HepG2 (cell line): ENCODE measurements around the gene AKAP8. TPM values are rescaled to one million over a fixed set of nuclear protein-coding genes. Genes with fewer than 3 reads are reported as not detected.
A peak's percentile ranks its signal among the peaks of the same experiment; 100 is the strongest.

Experiments
- ATAC-seq: fragments of 200-7000 bp; cut with Tn5 transposase; 3 replicates; pipeline ENCODE4 v1.9.1; 2020; ENCODE audit warnings: mild to moderate bottlenecking, moderate library complexity
- BruUV-seq: library from RNA; stranded (reverse); fragments of 400-500 nt; replicated peaks from 2 replicates; lab custom pipeline; 2021; lab: Mats Ljungman, UMichigan
- CTCF ChIA-PET: fragments of 300-600 bp; formaldehyde crosslinking; extraction: SDS; loops from one replicate; lab custom pipeline; 2021; ENCODE audit warnings: low total read pairs, inconsistent platforms, low intra/inter-chr PET ratio; lab: Yijun Ruan, JAX
- POLR2A ChIA-PET: fragments of 350-600 bp; sonication (Branson Sonifier 250); formaldehyde crosslinking; loops from one replicate; lab custom pipeline; 2020; ENCODE audit warnings: antibody characterized with exemption, inconsistent platforms; lab: Yijun Ruan, JAX
- DNase-seq: peaks from one replicate; pipeline ENCODE4 v3.0.0-alpha.2; 2015; ENCODE audit warnings: low spot score
- FAIRE-seq: peaks from 3 replicates; lab custom pipeline; 2011; peaks lifted over from hg19 to GRCh38; lab: Jason Lieb, UNC
- H2AFZ ChIP-seq: one replicate; pipeline ENCODE4 v1.6.1; 2011; ENCODE audit warnings: low read length, inconsistent platforms
- H3K27ac ChIP-seq: fragments of 300-600 bp; 3 replicates; pipeline ENCODE4 v1.8.0; 2011; ENCODE audit warnings: mixed run types, mild to moderate bottlenecking, mixed read lengths, low read length, inconsistent platforms; ENCODE audit not compliant: insufficient read depth; ENCODE audit errors: extremely low read length
- H3K27me3 ChIP-seq, 2 experiments: fragments of 200-600 bp in 1 of 2; 2 replicates in 1 of 2; 3 replicates in 1 of 2; pipeline versions ENCODE4 v1.6.0 to v1.8.0; 2011; ENCODE audit warnings: low read length in 2 of 2, mild to moderate bottlenecking in 2 of 2, moderate library complexity in 2 of 2, inconsistent platforms in 1 of 2; ENCODE audit not compliant: insufficient read depth in 2 of 2, control insufficient read depth in 1 of 2
- H3K36me3 ChIP-seq, 2 experiments: fragments of 200-600 bp in 1 of 2; replicated peaks in 1 of 2; 2 replicates in 1 of 2; 3 replicates in 1 of 2; pipeline versions ENCODE4 v1.5.1 to v1.8.0; 2011; ENCODE audit warnings: low read length in 2 of 2, inconsistent platforms in 1 of 2; ENCODE audit not compliant: insufficient read depth in 2 of 2, control insufficient read depth in 1 of 2
- H3K4me1 ChIP-seq: 2 replicates; pipeline ENCODE4 v1.5.1; 2012; ENCODE audit warnings: low read length, inconsistent platforms; ENCODE audit not compliant: insufficient read depth
- H3K4me2 ChIP-seq: 2 replicates; pipeline ENCODE4 v1.6.0; 2011; ENCODE audit warnings: low read depth, low read length, inconsistent platforms
- H3K4me3 ChIP-seq, 3 experiments: fragments of 200-600 bp in 1 of 3; sonication (generic), shearing (Covaris generic) in 1 of 3; replicated peaks in 1 of 3; 2 replicates each; pipeline ENCODE4 v1.5.1; 2011 to 2016; ENCODE audit warnings: low read length in 3 of 3, inconsistent platforms in 2 of 3, low read depth in 2 of 3, mild to moderate bottlenecking in 2 of 3, control low read depth in 1 of 3, mixed read lengths in 1 of 3; ENCODE audit not compliant: insufficient read depth in 1 of 3
- H3K79me2 ChIP-seq: one replicate; pipeline ENCODE4 v1.6.1; 2011; ENCODE audit warnings: low read length, inconsistent platforms; ENCODE audit not compliant: insufficient read depth
- H3K9ac ChIP-seq: 2 replicates; pipeline ENCODE4 v1.6.0; 2011; ENCODE audit warnings: mild to moderate bottlenecking, low read depth, low read length, inconsistent platforms; ENCODE audit not compliant: insufficient read depth
- H3K9me3 ChIP-seq: 2 replicates; pipeline ENCODE4 v1.5.1; 2012; ENCODE audit warnings: mild to moderate bottlenecking, low read length
- H4K20me1 ChIP-seq: 2 replicates; pipeline ENCODE4 v1.6.0; 2011; ENCODE audit warnings: inconsistent platforms, mild to moderate bottlenecking, low read length, moderate library complexity; ENCODE audit not compliant: insufficient read depth
- AGO2 ChIP-seq: fragments of 200-400 bp; formaldehyde crosslinking; optimal IDR thresholded peaks from 2 replicates; pipeline ENCODE3; 2017; ENCODE audit warnings: mild to moderate bottlenecking, low read depth, low read length, moderate library complexity
- FOSL1 ChIP-seq: sonication (generic); formaldehyde crosslinking; IDR thresholded peaks from 2 replicates; pipeline ENCODE4 v1.9.0; 2021; ENCODE audit warnings: missing genetic modification reagents, borderline replicate concordance
- NFATC3 ChIP-seq: sonication (generic); formaldehyde crosslinking; IDR thresholded peaks from 2 replicates; pipeline ENCODE4 v1.5.1; 2020; ENCODE audit warnings: mild to moderate bottlenecking, missing genetic modification reagents
- NFYC ChIP-seq: IDR thresholded peaks from 2 replicates; pipeline ENCODE4 v1.6.1; 2016; ENCODE audit warnings: missing genetic modification reagents, missing compliant biosample characterization
- POGZ ChIP-seq: sonication (generic); formaldehyde crosslinking; IDR thresholded peaks from 2 replicates; pipeline ENCODE4 v1.4.0; 2020; ENCODE audit warnings: mild to moderate bottlenecking, missing genetic modification reagents
- RBFOX2 ChIP-seq: fragments of 200-400 bp; formaldehyde crosslinking; IDR thresholded peaks from 2 replicates; pipeline ENCODE4 v1.6.1; 2017; ENCODE audit warnings: low read depth, mild to moderate bottlenecking, low read length
- ZFP1 ChIP-seq: IDR thresholded peaks from 2 replicates; pipeline ENCODE4 v1.6.1; 2016
- ZNF24 ChIP-seq: fragments of 450-650 bp; IDR thresholded peaks from 2 replicates; pipeline ENCODE4 v1.6.1; 2017; ENCODE audit warnings: antibody characterized with exemption, mild to moderate bottlenecking
- ZNF274 ChIP-seq: sonication (generic); formaldehyde crosslinking; IDR thresholded peaks from 2 replicates; pipeline ENCODE4 v1.5.1; 2020; ENCODE audit warnings: mild to moderate bottlenecking, missing genetic modification reagents
- ZNF7 ChIP-seq: IDR thresholded peaks from 2 replicates; pipeline ENCODE4 v1.6.1; 2016; ENCODE audit warnings: missing biosample characterization, missing genetic modification reagents
- WGBS: methylation state at CpG from one replicate; pipeline ENCODE4 v1.1.6; 2017; ENCODE audit warnings: low lambda C conversion rate; 5-methylcytosine and 5-hydroxymethylcytosine counted together
- in situ Hi-C: cut with HindIII; loops from 2 replicates; pipeline ENCODE4 v1.10.0; 2017; ENCODE audit warnings: low pct_unique_long_range_greater_than_20kb; ENCODE audit not compliant: extremely low pct_ligation_motif_present
- intact Hi-C: fragments of 100-400 bp; cut with micrococcal nuclease; formaldehyde crosslinking; loops from one replicate; pipeline ENCODE4 v1.10.0; 2022; ENCODE audit not compliant: unreplicated experiment
- polyA plus RNA-seq, 8 experiments: library from polyadenylated mRNA; depleted of rRNA in 3 of 8; stranded (reverse) in 7 of 8; unstranded in 1 of 8; fragments of >200 nt; fragmentation: Illumina TruSeq in 4 of 8; extraction: Trizol in 4 of 8; gene quantifications; 2 replicates each; pipeline versions ENCODE4 v1.2.1 to v1.2.3, GENCODE V29; 2011 to 2016; ENCODE audit warnings: low read depth in 4 of 8, missing spikeins in 1 of 8, mixed read lengths in 1 of 8; ENCODE audit not compliant: insufficient read depth in 1 of 8
- total RNA-seq, 5 experiments: library from RNA; depleted of rRNA; stranded (reverse); fragments of >200 nt; fragmentation: Illumina TruSeq; extraction: Trizol; gene quantifications; 2 replicates each; pipeline ENCODE4 v1.2.3, GENCODE V29; 2016; ENCODE audit warnings: low read depth in 1 of 5
- TF ChIP-seq, protein P1 (sequence below): sonication (generic); formaldehyde crosslinking; IDR thresholded peaks from 2 replicates; pipeline ENCODE4 v1.4.0; 2020; ENCODE audit warnings: missing genetic modification reagents
- TF ChIP-seq, protein P2 (sequence below): sonication (generic); formaldehyde crosslinking; IDR thresholded peaks from 2 replicates; pipeline ENCODE4 v1.5.0; 2020; ENCODE audit warnings: mild to moderate bottlenecking, missing genetic modification reagents
- TF ChIP-seq, protein P3 (sequence below): sonication (generic); formaldehyde crosslinking; conservative IDR thresholded peaks from 2 replicates; pipeline ENCODE4 v1.4.0; 2020; ENCODE audit warnings: missing genetic modification reagents
- TF ChIP-seq, protein P4 (sequence below): sonication (generic); formaldehyde crosslinking; IDR thresholded peaks from 2 replicates; pipeline ENCODE4 v1.5.0; 2020; ENCODE audit warnings: mild to moderate bottlenecking, missing genetic modification reagents

Gene AKAP8
- total and polyA plus RNA-seq, 2 of the 13 experiments (the other 11 are each of a cell fraction or from before 2014, with no cell fraction given): 15.9 to 22.1 TPM

DNA sequence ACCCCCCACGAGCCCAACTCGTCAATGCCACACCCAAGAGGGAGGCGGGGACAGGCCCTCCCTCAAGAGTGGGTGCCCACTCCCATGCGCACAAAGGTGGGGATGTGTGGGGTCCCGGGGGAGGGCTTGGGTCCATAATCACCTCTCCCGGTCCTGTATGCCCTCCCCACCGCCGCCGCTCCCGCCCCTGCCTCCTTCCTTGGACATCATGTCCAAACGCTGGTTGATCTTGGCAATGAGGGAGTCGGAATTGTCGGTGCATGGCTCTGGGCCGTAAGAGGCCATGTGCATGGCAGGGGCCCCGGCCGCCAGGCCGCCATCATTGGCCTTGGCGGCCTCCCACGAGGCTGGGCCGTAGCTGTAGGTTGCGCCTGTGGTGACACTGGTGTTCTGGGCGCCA is 5.9 kb downstream of the AKAP8 start:
- FAIRE-seq (no peak), ATAC-seq (no peak), DNase-seq (no peak)
- Histone ChIP-seq H4K20me1 (peaks cover 36% of the 10 kb centered on the region), H3K36me3 (peaks cover 24 to 63% of the 10 kb centered on the region in 2 experiments), H3K27me3 (no peaks in the 10 kb centered on the region; a peak in 1 of 5 replicates), H3K9ac (no peak overlapping the region), H3K4me2 (no peak overlapping the region), H3K4me1 (peaks cover 23% of the 10 kb centered on the region), H3K27ac (no peak overlapping the region), H2AFZ (no peak overlapping the region), H3K79me2 (peaks cover 53% of the 10 kb centered on the region), H3K4me3 (no peak overlapping the region), H3K9me3 (no peaks in the 10 kb centered on the region)
- intact Hi-C loops: loop anchor here (10.0 kb wide), 1 partner anchor 89 kb away; no protein-coding TSS in a partner anchor
- in situ Hi-C loops: no loop called here
- POLR2A ChIA-PET: no interaction called here
- TF ChIP-seq, protein P1, sequence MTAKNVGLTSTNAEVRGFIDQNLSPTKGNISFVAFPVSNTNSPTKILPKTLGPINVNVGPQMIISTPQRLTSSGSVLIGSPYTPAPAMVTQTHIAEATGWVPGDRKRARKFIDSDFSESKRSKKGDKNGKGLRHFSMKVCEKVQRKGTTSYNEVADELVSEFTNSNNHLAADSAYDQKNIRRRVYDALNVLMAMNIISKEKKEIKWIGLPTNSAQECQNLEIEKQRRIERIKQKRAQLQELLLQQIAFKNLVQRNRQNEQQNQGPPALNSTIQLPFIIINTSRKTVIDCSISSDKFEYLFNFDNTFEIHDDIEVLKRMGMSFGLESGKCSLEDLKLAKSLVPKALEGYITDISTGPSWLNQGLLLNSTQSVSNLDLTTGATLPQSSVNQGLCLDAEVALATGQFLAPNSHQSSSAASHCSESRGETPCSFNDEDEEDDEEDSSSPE: no peak
- TF ChIP-seq, protein P2, sequence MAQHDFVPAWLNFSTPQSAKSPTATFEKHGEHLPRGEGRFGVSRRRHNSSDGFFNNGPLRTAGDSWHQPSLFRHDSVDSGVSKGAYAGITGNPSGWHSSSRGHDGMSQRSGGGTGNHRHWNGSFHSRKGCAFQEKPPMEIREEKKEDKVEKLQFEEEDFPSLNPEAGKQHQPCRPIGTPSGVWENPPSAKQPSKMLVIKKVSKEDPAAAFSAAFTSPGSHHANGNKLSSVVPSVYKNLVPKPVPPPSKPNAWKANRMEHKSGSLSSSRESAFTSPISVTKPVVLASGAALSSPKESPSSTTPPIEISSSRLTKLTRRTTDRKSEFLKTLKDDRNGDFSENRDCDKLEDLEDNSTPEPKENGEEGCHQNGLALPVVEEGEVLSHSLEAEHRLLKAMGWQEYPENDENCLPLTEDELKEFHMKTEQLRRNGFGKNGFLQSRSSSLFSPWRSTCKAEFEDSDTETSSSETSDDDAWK (CRISPR knock-in tag): no peak
- TF ChIP-seq ZNF7 (CRISPR knock-in tag): no peak
- CTCF ChIA-PET: no interaction called here
- no TSS peak for BruUV-seq
- WGBS: 95% methylated on average over 17 of the region's 22 CpGs

DNA sequence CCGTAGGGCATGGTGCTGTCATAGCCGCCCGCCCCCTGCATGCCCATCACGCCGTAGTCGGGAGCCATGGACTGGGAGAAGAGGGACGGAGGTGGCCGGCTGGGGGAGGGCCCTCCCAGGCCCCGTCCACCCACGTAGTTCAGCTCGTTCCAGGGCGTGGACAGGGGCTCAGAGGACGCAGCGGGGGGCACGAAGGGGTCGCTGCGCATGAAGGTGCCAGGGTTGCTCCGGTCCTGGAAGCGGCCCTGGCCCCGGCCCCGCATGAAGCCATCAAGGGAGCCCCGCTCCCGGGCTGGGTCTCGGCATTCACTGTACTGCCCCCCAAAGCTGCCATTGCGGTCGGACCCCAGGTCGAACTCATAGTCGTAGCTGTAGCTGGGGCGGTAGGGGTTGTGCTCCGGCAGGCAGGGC is 6.7 kb downstream of the AKAP8 start:
- FAIRE-seq: no peak
- POLR2A ChIA-PET: no interaction called here
- no peaks in the 10 kb centered on the region for H3K9me3 ChIP-seq
- H3K27ac ChIP-seq: no peak overlapping the region
- peaks cover 22% of the 10 kb centered on the region for H3K4me1 ChIP-seq
- in situ Hi-C loops (no loop called here), intact Hi-C loops (loop anchor here (10.0 kb wide), 1 partner anchor 88 kb away; no protein-coding TSS in a partner anchor)
- peaks cover 46% of the 10 kb centered on the region for H3K79me2 ChIP-seq
- CTCF ChIA-PET: no interaction called here
- peaks cover 28% of the 10 kb centered on the region for H4K20me1 ChIP-seq
- no peak overlapping the region for H2AFZ ChIP-seq
- no TSS peak for BruUV-seq
- no peak for DNase-seq
- no peak overlapping the region for H3K4me3 ChIP-seq
- WGBS: 98% methylated on average over 6 of the region's 30 CpGs
- H3K36me3 ChIP-seq: peaks cover 28 to 70% of the 10 kb centered on the region in 2 experiments
- no peak overlapping the region for H3K4me2 ChIP-seq
- ATAC-seq: no peak
- no peak overlapping the region for H3K9ac ChIP-seq
- H3K27me3 ChIP-seq: no peaks in the 10 kb centered on the region; a peak in 1 of 5 replicates
- TF ChIP-seq, protein P3, sequence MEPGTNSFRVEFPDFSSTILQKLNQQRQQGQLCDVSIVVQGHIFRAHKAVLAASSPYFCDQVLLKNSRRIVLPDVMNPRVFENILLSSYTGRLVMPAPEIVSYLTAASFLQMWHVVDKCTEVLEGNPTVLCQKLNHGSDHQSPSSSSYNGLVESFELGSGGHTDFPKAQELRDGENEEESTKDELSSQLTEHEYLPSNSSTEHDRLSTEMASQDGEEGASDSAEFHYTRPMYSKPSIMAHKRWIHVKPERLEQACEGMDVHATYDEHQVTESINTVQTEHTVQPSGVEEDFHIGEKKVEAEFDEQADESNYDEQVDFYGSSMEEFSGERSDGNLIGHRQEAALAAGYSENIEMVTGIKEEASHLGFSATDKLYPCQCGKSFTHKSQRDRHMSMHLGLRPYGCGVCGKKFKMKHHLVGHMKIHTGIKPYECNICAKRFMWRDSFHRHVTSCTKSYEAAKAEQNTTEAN: no peak
- TF ChIP-seq ZNF24 (no peak), POGZ (no peak), NFYC (CRISPR knock-in tag) (no peak), ZFP1 (CRISPR knock-in tag) (no peak), ZNF274 (CRISPR knock-in tag) (no peak), RBFOX2 (peak; percentile 63), AGO2 (peak; percentile 54), NFATC3 (CRISPR knock-in tag) (no peak), FOSL1 (no peak)
- TF ChIP-seq, protein P4, sequence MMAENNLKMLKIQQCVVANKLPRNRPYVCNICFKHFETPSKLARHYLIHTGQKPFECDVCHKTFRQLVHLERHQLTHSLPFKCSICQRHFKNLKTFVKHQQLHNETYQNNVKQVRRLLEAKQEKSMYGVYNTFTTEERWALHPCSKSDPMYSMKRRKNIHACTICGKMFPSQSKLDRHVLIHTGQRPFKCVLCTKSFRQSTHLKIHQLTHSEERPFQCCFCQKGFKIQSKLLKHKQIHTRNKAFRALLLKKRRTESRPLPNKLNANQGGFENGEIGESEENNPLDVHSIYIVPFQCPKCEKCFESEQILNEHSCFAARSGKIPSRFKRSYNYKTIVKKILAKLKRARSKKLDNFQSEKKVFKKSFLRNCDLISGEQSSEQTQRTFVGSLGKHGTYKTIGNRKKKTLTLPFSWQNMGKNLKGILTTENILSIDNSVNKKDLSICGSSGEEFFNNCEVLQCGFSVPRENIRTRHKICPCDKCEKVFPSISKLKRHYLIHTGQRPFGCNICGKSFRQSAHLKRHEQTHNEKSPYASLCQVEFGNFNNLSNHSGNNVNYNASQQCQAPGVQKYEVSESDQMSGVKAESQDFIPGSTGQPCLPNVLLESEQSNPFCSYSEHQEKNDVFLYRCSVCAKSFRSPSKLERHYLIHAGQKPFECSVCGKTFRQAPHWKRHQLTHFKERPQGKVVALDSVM (CRISPR knock-in tag): no peak
